K562 (cell line): Measurements from ENCODE around the gene NXF3. TPM values are rescaled to one million over a fixed set of nuclear protein-coding genes. Genes with fewer than 3 reads are reported as not detected.

Experiments used
- BCL6 ChIP-seq: fragments of 250-450 bp; sonication (Bioruptor Pico); IDR thresholded peaks from 2 replicates; pipeline ENCODE4 v1.4.0; 2020
- CAMTA2 ChIP-seq: fragments of 250-450 bp; sonication (Bioruptor Pico); conservative IDR thresholded peaks from 2 replicates; pipeline ENCODE4 v1.5.1; 2022
- EGR1 ChIP-seq: fragments of 450-650 bp; conservative IDR thresholded peaks from 2 replicates; pipeline ENCODE4 v1.6.1; 2017; ENCODE audit warnings: mild to moderate bottlenecking
- ERF ChIP-seq: fragments of 450-650 bp; formaldehyde crosslinking; IDR thresholded peaks from 2 replicates; pipeline ENCODE4 v1.4.0; 2020; ENCODE audit warnings: mild to moderate bottlenecking, mixed read lengths
- GTF2A2 ChIP-seq: IDR thresholded peaks from 2 replicates; pipeline ENCODE4 v1.6.1; 2016; ENCODE audit warnings: mild to moderate bottlenecking, missing genetic modification characterization, missing compliant biosample characterization
- LEF1 ChIP-seq: fragments of 450-650 bp; IDR thresholded peaks from 2 replicates; pipeline ENCODE4 v1.6.1; 2016; ENCODE audit warnings: mild to moderate bottlenecking
- MECOM ChIP-seq: fragments of 250-450 bp; sonication (Bioruptor Pico); IDR thresholded peaks from 2 replicates; pipeline ENCODE4 v1.8.0; 2022; ENCODE audit warnings: inconsistent platforms
- NFRKB ChIP-seq: fragments of 450-650 bp; IDR thresholded peaks from 2 replicates; pipeline ENCODE4 v1.6.1; 2016; ENCODE audit warnings: low read depth
- SPI1 ChIP-seq: IDR thresholded peaks from 2 replicates; pipeline ENCODE4 v1.6.1; 2011; ENCODE audit warnings: low read depth, low read length, control low read depth, borderline replicate concordance
- TAF15 ChIP-seq: fragments of 200-400 bp; formaldehyde crosslinking; IDR thresholded peaks from 2 replicates; pipeline ENCODE4 v1.6.1; 2017; ENCODE audit warnings: mild to moderate bottlenecking, low read depth, low read length, moderate library complexity
- ZBTB33 ChIP-seq: sonication (generic); formaldehyde crosslinking; IDR thresholded peaks from 2 replicates; pipeline ENCODE4 v1.8.1; 2023; ENCODE audit warnings: mild to moderate bottlenecking, missing genetic modification reagents
- ZBTB40 ChIP-seq, 2 experiments: fragments of 450-650 bp in 1 of 2; sonication (generic) in 1 of 2; formaldehyde crosslinking in 1 of 2; IDR thresholded peaks; 2 replicates each; pipeline versions ENCODE4 v1.7.1 to v1.9.0; 2016 to 2022; ENCODE audit warnings: inconsistent platforms in 1 of 2, mild to moderate bottlenecking in 1 of 2, missing genetic modification reagents in 1 of 2
- ZNF224 ChIP-seq: sonication (generic); formaldehyde crosslinking; IDR thresholded peaks from 2 replicates; pipeline ENCODE4 v1.8.0; 2022; ENCODE audit warnings: mild to moderate bottlenecking, missing genetic modification reagents
- ZNF644 ChIP-seq: fragments of 200-800 bp; sonication (Bioruptor generic); IDR thresholded peaks from 2 replicates; pipeline ENCODE4 v1.6.1; 2016; ENCODE audit warnings: low read depth, missing genetic modification characterization, missing compliant biosample characterization
- polyA plus RNA-seq, 8 experiments: library from polyadenylated mRNA; depleted of rRNA in 4 of 8; stranded (reverse) in 5 of 8; unstranded in 3 of 8; fragments of >200 nt; fragmentation: Nextera tagmentation in 2 of 8; fragmentation: Illumina TruSeq in 1 of 8; extraction: Ambion mirVana in 2 of 8; extraction: Trizol in 1 of 8; gene quantifications; 2 replicates each; pipeline versions ENCODE4 v1.2.1 to v1.2.3, GENCODE V29; 2011 to 2014; ENCODE audit warnings: inconsistent platforms in 1 of 8, missing spikeins in 1 of 8
- total RNA-seq, 7 experiments: library from RNA; depleted of rRNA in 6 of 7; stranded (reverse); fragments of >200 nt in 6 of 7; fragmentation: Illumina TruSeq in 2 of 7; extraction: Trizol in 2 of 7; gene quantifications; 2 replicates each; pipeline versions ENCODE4 v1.2.1 to v1.2.3, GENCODE V29; 2011 to 2021; ENCODE audit warnings: low replicate concordance in 1 of 7
- TF ChIP-seq, protein P1 (sequence below), 2 experiments: fragments of 150-350 bp in 1 of 2; IDR thresholded peaks; 2 replicates each; pipeline ENCODE4 v1.6.1; 2012 to 2016; ENCODE audit warnings: low read depth in 2 of 2, low read length in 2 of 2, mild to moderate bottlenecking in 1 of 2, moderate library complexity in 1 of 2

NXF3 gene
- total and polyA plus RNA-seq, 9 of the 15 experiments (the other 6 are each of a cell fraction or from before 2014, with no cell fraction given) = 0.18 to 0.40 (median 0.28) TPM; not detected in 2

- TF ChIP-seq CAMTA2 (CRISPR knock-in tag) (no peak), BCL6 (CRISPR knock-in tag) (peak; percentile 92), GTF2A2 (tag) (peak; percentile 94), ZNF224 (no peak), TAF15 (no peak), ZBTB40 (IDR thresholded peaks at IDR 0.05) (no peak), ZBTB40 (CRISPR knock-in tag; IDR thresholded peaks at IDR 0.05) (no peak), ZNF644 (tag) (peak; percentile 98), EGR1 (no peak), SPI1 (no peak), ERF (CRISPR knock-in tag) (0 out of 2 replicates have a peak, but pooled peaks have one; percentile 68), LEF1 (no peak), MECOM (CRISPR knock-in tag) (peak; percentile 98), ZBTB33 (CRISPR knock-in tag) (no peak), NFRKB (no peak)
- TF ChIP-seq, protein P1, sequence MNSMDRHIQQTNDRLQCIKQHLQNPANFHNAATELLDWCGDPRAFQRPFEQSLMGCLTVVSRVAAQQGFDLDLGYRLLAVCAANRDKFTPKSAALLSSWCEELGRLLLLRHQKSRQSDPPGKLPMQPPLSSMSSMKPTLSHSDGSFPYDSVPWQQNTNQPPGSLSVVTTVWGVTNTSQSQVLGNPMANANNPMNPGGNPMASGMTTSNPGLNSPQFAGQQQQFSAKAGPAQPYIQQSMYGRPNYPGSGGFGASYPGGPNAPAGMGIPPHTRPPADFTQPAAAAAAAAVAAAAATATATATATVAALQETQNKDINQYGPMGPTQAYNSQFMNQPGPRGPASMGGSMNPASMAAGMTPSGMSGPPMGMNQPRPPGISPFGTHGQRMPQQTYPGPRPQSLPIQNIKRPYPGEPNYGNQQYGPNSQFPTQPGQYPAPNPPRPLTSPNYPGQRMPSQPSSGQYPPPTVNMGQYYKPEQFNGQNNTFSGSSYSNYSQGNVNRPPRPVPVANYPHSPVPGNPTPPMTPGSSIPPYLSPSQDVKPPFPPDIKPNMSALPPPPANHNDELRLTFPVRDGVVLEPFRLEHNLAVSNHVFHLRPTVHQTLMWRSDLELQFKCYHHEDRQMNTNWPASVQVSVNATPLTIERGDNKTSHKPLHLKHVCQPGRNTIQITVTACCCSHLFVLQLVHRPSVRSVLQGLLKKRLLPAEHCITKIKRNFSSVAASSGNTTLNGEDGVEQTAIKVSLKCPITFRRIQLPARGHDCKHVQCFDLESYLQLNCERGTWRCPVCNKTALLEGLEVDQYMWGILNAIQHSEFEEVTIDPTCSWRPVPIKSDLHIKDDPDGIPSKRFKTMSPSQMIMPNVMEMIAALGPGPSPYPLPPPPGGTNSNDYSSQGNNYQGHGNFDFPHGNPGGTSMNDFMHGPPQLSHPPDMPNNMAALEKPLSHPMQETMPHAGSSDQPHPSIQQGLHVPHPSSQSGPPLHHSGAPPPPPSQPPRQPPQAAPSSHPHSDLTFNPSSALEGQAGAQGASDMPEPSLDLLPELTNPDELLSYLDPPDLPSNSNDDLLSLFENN (IDR thresholded peaks at IDR 0.05; ENCODE audit: low read depth in 2 of 2, low read length in 2 of 2) = no peak
Observed at GRCh38 chrX:103098488-103098887, 5.5 kb upstream of the NXF3 start (continued).
